Activated CD4-positive, CD25-positive, alpha-beta regulatory T cell treated with anti-CD3 and anti-CD28 coated beads, Interleukin-2, amount 50 U/mL, for 24 hours (primary cell): Measurements from ENCODE around the gene AQP12A.
"Not testable (repeated sequence)": the region's sequence is repeated elsewhere in the genome, so short reads cannot be mapped to it uniquely, and the experiment has no call there.

ENCODE experiments used
- ATAC-seq, 2 donors: fragments of 150-1000 bp; cut with Tn5 transposase; one replicate each; pipeline ENCODE4 v1.10.0; 2021; ENCODE audit warnings: mild to moderate bottlenecking in 1 of 2, moderate library complexity in 1 of 2

AQP12A gene

DNA sequence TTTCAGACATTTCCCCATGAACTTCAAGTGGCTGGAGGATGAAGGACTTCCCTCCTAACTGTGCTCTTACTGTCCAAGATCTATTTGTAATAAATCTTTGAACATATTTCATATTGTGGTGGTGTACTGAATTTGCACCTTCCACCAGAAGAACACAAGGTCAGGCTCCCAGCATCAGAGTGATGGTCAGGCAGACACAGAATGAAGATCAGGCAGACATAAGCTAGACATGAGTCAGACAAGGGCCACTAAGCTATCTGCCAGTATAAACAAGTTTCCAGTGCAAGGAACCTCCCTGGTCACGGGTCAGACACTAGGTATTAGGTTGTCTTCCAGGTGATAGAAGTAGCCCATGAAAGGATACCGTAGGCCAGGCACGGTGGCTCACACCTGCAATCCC is 29.0 kb upstream of the AQP12A start:
- no peak for ATAC-seq

DNA sequence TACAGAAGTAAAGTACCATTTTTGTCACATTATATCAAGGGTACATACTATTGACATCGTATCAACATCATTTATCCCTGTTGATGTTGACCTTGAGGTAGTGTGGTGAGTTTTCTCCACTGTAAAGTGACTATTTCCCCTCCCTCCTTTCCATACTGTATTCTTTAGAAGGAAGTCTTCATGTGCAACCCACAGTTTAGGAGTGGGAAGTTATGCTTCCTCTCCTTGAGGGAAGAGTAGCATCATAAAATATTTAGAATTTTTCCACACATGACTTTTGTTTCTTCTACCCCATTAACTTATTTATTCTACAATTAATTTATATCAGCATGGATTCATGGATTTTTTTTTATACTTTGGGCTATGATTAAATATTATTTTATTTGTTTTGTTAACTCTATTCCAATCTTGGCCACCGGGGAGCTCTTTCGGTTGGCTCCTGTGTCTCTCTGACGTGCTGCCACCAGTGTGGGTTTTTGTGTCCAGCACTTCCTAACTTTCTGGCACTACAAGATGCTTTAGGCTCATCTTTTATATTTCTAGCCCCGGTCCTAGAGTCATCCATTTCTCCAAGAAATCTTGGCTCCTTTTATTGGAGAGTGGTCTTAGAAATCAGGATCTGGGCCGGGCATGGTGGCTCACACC is 28.0 kb upstream of the AQP12A start:
- no peak for ATAC-seq

DNA sequence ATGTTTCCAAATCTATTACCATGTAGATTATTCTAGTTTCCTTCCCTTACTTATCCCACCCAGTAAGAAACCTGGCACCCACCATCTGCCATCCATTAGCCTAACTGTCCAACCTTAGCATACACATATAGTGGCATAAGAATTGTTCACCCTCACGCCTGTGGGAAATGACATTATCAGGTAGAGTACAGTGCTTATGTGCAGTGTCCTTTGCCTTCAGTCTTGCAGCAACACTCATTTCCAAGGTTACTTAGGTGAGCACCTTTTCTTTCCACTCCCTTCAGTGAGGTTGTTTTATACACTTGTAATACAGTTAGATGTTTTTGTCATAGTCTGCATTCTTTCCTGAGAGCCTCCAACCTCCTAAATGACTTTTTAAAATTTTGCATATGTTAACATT is 27.0 kb upstream of the AQP12A start:
- no peak for ATAC-seq

DNA sequence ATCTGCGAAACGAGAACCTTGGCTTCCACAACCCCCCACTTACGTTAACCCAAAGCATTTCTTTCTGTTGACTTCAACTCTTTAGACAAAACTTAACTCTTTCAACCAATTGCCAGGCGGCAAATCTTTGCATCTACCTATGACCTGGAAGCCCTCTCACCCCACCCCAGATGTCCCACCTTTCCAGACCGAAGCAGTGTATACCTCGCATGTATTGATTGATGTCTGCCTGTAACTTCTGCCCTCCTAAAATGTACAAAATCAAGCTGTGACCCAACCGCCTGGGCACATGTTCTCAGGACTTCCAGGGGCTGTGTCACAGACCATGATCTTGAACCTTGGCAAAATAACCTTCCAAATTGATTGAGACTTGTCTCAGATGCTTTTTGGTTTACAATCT is 21.3 kb upstream of the AQP12A start:
- ATAC-seq: no peak

DNA sequence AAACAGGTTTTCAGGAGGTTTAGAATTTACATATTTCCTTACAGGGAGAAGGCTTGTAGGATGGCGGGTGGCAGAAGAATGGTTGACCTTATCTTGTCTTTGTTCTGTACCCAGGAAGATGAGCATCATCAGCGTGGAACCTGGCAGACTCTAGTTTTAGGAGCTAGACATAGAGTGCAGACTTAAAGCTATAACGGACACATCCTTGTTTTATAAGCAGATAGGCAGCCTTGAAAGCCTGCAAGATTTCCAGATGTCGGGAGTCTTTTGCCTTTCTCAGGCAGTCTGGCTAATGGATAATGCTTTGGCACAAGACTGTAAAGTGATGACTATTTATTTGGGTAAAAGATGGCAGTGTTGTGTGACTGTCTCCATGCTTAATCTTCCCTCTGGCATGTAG is 20.7 kb upstream of the AQP12A start:
- ATAC-seq: no peak

DNA sequence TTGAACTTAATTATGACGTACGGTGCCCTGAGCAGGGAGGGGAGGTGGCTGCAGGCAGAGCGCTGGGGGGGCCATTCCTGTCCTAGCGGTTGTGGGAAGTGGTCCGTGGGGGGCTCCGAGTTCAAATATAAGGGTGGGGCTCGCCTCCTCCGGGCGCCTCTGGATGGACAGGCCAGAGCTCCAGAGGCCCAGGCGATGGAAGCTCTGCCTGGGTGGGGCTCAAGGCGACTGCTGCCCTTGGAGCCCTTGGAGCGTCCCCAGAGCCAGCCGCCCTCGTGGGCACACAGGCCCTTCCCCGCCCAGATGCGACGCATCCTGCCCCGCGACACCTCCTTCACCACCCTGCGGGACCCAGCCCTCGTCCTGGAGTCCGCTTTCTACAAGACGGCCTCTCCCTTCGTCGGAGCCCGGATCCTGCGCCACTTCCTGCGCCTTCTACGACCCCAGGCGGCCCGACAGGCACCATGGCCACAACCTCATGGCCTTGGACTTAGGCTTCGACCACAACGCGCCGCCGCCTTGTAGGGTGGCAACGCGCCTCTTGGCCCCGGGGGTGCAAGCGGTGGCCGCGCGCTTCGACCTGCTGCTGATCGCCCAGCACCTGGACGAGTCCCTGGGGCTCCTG is 19.5 kb upstream of the AQP12A start:
- ATAC-seq: no peak

DNA sequence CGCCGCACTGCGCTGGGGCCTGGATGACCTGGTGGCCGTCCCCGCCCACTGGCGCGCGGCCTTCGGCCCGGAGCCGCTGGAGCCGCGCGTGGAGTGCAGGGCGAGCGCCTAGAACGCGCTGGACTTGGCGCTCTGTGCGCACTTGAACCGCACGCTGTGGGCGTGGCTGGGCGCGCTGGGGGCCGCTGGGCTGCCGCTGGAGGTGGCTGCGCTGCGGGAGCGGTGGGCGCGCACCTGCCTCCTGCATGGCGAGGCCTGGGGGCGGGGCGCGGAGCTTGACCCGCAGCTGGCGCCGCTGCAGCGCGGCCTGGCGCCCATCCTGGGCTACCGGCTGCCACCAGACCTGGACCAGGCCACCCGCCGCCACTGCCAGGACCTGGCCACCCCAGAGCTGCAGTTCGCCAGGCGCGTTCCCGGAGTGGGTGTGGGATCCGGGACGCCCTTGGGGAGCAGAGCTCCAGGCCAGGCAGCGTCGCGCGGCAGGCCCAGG is 18.9 kb upstream of the AQP12A start:
- ATAC-seq: no peak

DNA sequence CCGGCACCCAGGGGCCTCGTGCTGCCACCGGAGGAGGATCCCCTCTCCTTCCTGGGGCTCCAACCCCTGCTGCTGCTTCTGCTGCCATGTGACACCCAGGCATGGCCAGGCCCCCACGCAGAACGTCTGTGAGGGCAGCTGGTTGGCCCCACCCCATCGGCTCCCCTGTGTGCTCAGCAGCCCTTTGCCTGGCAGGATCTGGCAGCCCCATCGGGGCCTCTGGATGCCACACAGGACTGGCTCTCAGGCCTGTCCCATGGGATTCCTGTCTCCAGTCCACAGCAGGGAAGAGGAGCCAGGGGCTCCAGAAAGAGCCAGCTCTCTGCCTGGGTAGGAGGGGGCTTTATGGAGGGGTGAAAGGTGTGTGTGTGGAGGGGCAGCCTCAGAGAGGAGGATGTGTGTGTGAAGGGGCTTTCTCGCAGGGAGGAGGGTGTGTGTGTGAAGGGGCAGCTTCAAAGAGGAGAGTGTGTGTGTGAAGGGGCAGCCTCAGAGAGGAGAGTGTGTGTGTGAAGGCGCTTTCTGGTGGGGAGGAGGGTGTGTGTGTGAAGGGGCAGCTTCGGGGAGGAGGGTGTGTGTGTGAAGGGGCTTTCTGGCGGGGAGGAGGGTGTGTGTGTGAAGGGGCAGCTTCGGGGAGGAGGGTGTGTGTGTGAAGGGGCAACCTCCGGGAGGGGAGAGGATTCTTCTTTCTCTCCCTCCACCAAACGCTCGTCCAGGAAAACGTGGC is 17.0 kb upstream of the AQP12A start:
- ATAC-seq: not testable (repeated sequence)

DNA sequence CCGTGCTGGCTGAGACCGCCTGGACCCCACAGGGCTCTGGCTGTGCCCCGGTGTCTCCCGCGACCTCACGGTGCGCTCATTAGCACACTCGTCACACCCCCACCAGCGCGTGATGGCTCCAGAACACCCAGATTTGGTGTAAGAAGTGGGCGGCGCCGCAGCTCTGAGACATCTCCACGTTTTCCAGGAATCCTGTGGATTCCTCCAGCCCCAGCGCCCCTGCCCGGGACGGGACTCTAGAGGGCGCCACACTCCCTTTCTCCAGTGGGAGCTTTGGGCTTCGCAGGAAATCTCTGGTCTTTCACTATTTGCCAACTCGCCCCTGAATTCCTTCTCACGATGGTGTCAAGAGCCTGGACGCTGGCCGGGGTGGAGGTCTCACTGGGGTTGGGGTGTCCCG is 16.3 kb upstream of the AQP12A start:
- ATAC-seq: not testable (repeated sequence)

DNA sequence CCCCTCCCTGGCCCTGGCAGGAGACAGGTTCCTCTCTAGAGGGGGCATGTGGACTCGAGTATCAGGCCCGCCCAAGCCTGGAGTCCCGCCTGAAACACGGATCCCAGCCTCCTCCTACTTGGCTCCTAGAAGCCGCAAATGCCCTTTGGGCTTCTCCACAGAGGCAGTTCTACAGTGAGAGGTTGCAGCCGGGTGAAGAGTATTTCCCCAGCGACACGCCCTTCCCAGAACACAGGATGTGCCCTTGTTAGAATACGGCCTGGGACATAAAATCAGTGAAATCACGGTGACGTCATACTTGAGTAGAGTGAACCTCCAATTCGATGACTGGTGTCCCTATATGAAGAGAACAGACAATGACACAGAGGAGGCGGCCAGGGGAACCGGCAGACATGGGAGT is 13.6 kb upstream of the AQP12A start:
- ATAC-seq: not testable (repeated sequence)

DNA sequence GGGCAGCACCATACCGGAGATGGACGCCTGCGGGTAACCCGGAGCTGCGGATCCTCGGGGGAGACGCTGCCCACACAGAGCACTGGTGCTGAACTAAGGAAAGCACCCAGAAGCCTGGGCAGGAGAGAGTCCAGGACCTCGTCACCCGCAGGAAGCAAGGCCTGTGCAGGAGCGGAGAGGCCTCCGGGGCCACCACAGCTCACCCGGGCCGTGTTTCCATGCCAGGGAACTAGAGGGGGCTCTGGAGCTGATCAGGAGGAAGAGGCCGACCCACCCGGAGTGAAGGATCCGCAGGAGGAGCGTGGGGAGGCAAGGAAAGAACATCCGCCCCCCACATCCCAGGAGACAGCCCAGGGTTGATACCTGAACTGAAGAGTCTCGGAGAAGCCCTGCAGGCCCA is 12.8 kb upstream of the AQP12A start:
- ATAC-seq: not testable (repeated sequence)

DNA sequence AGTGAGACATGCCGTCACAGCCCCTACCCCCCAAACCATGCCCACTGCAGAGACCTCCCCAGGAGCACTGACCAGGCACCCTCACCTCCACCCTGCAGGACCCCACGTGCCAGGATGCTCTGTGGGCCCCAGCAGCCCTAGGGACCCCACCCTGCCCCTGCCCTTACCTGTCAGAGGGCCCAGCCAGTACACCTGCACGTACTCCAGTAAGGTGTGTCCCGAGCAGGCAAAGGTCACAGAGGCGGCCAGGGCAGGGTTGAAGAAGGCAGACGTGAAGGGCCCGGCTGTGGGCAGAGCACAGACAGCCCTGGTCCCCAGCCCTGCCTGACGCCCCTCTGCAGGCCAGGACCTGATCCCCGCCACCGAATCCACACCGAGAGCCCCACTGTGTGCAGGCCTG is 11.5 kb upstream of the AQP12A start:
- not testable (repeated sequence) for ATAC-seq

DNA sequence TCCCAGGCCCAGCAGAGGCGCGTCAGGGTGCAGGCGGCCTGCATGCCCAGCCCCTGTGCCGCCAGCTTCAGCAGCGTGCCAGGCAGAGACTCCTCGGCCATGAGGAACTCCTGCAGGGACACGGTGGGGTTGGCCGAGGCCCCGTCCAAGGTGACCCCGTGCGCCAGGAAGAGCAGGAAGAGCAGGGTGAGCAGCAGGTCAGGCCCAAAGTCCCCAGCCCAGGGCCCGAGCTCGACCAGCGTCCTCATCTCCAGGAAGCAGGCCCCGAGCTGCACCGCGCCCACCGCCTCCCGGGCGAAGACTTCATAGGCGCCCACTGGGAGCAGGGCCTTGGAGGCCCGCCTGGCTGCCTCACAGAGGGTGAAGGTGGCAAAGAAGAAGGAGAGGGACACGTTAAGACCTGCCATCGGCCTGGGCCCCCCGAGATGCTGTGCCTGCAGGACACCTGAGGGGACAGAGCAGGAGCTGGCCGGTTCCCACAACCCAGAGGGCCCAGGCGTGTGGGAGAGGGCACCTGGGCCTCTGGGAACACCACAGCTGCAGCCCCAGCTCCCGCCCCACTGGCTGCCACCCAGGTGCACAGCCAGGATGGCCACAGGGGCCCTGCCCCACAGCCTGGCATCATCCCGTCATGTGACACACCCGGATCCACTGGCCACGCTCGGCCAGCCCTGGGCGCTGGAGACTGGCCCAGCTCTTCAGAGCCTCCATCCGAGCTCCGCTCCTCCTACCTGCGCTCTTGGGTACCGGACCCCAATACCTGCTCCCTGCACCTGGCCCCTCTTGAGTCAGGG is 9.0 kb upstream of the AQP12A start, which contains the start of gene AQP12B:
Gene AQP12B, minus strand, starts transcription at position 455 of the 794 bp plus-strand sequence. Its CDS starts 48 bp downstream, at position 407.
- not testable (repeated sequence) for ATAC-seq

DNA sequence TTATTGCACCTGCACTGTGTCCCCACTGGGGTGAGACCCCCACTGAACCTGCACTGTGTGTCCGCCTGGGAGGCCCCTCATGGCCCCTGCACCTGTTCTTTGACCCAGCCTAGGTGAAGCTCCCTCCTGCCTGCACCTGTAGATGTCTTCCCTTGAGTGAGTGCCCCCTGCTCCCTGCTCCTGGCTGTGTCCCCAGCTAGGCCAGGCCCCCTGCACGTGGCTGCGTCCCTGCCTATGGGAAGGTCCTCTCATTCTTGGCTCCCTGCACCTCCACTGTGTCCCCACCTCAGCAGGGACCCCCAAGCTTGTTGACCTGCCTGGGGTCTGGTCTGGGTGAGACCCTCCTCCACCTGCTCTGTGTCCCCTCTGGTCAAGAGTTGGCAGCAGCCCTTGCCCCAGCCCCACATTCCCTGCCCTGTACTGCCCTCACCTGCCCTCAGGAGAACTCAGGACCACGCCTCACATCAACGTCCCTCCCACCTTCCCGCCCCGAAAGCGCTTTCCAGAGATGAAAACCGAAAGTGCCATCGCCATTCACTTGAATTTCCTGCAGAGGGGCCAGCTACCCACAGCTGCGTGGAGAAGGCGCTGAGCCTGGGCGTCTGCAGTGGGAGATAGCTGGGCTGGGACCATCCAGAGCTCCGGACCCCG is 8.2 kb upstream of the AQP12A start:
- peak; percentile 11 to 31 for ATAC-seq

DNA sequence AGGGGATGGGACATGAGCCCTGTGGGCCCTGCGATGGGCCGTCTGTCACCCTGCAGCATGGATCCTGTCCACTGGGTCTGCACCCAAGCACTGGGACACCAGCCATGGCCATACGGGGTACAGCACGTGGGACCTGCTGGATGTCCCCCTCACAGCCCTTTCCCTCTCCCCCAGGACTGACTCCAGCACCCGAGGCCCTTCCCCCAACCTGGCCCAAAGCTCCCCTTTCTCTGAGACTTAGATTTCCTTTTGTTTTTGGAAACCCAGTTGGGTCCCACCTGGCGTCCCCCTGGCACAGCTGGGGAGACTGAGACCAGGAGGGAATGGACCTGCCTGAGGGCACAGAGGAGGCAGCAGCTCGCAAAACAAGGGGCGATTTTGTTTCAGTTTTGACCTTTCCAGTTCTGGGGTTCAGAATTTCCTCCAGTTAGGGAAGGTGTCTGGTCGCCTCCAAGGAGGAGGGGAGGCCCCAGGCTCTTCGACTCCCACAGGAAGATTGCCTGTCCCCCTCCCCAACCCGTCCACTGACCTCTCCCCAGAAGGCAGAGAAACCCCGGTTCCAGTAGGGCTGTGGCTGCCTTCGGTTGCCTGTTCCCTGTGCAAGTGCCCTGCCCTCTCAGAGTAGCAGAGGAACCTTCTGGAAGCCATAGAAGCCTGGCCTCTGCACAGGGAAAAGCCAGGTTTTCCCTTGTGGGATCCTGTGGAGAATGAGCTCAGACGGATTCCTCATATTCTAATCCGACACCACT is 7.5 kb upstream of the AQP12A start:
- peak in 1 of 2 donors; percentile 9 for ATAC-seq

DNA sequence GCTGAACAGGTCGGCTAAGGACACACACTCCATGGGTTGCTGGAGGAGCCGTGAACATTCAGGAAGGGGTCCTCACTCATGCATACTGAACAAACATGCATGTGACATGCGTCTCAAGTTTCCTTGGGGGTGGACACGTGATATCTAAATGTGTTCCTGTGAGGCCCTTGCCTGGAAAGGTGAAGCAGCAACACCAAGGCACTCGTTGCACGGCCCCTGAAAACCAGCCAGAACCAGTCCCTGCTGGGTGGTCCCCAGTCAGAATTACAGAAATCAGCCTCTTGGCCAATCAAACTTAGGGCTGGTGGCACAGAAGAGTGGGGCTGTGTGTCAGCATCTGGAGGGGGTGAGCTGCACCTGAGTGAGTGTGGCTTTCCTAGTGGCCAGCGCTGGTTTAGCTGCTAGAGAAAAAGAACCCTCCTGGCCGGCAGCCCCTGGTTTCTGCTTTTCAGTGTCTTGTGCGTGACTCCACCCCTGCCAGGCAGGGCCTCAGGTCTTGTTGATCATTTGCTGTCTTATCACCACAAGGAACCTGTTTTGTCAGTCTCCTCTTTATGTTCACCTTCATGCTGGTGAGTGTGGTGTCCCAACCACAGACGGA is 5.8 kb upstream of the AQP12A start:
- no peak for ATAC-seq

DNA sequence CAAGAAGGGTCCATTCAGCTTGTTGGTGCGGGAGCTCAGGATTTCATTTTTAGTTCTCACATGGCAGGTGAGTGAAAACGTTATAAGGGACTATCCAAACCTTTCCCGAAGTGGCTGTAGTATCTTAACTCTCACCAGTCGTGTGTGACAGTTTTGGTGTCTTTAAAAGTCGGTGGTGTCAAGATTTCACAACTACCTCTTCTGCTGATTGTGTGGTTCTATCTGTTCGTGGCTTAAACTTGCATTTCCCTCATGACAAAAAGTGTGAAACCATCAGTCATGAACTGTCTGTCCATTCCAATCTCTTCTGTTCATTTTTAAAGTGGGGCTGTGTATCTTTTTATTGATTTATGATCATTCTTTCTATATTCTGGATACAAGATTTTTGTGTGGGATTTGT is 5.2 kb upstream of the AQP12A start:
- ATAC-seq: no peak

DNA sequence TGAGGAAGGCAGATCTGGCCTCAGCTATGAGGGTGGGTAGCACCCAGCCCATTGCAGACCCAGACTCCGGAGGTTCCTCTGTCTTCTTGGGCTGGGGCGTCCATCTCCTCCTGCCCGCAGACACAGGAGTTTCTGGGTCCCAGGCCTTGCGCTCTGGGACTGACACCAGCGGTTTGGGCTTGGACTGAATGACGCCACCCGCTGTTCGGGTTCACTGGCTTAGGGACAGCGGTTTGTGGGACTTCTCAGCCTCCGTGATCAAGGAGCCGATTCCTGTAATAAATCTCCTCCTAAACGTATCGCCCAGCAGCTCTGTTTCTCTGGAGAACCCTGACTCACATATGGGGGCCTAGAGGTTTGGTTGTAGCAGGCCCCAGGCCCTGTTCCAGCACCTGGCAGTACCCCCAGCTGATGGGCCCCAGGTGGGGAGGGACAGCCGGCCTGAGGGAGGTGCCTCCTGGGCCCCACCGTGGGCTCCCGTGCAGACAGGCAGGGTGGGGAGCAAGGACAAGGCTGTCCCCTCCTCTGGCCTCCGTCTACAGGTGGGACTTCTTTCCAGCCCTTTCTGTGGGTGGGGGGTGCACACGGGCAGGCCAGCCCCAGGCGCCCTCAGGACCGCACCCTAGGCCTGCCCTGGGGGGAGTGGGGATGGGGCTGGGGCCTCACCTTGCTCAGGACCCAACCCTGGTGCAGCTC is 4.5 kb upstream of the AQP12A start:
- ATAC-seq: no peak

DNA sequence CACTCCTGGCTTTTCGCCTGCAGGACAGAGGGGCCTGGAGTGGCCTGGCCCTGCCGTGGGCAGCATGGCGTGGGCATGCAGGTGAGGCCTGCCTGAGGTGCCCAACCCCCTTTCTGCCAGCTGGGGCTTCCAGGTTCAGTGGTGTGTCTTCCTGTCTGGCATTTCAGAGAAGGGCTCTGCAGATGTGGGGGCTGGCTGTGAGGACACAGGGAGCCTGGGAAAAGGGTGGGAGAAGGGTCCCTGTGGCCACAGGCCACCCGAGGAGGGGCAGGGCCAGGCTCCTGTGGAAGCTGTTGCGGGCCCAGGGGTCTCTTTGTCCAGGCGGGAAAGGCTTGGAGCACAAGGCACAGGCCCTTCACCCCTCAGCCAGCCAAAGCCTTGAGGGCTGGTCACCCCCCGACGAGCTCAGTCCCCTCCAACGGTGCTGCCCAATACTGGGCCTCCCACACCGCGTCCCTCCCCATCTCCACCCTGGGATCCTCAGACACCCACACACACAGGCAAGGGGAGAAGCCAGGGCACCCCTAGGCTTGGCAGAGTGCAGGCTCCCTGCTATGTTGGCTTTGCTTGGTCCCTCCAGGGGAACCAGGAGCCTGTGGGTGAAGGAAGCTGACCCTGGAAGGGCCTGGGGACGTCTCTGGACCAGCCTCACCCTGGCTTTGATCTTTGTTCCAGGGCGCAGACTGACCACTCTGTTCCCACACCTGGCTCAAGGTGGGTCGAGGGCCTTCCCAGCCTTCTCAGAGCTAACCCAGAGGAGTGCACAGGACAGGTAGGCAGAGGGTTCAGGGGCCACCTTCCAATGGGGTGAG is 3.7 kb upstream of the AQP12A start:
- no peak for ATAC-seq

DNA sequence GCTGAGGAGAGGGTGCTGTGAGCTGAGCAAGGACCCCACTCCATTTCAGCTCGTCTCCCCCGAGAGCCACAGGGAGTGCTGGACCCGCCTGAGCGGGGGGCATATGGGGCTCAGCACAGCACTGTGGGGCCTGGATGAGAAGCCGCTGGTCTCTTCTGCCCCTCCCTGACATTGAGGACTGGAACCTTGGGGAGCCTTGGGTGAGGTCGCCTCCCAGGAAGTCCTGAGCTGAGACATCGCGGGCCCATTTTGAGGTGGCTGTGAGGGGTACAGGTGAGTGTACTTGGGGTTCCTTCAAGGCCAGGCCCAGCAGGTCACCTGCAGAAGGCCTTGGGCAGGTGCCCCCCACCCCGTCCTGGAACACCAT is 3.1 kb upstream of the AQP12A start:
- no peak for ATAC-seq
